Stomach (tissue), 4 donors: ENCODE measurements around the gene RAC3.

Experiments
- CTCF ChIP-seq, 7 experiments: fragments of 450-650 bp in 4 of 7; fragments of 200-600 bp in 3 of 7; sonication (generic) in 3 of 7; IDR thresholded peaks; one replicate each; pipeline ENCODE4 v1.5.1; 2016 to 2019; ENCODE audit warnings: antibody characterized with exemption in 7 of 7, control low read depth in 2 of 7, mild to moderate bottlenecking in 1 of 7
- POLR2A ChIP-seq, 4 donors: fragments of 450-650 bp; IDR thresholded peaks; one replicate each; pipeline ENCODE4 v1.6.1; 2016; ENCODE audit warnings: antibody characterized with exemption in 4 of 4, control low read depth in 2 of 4, mild to moderate bottlenecking in 1 of 4, moderate library complexity in 1 of 4
- POLR2AphosphoS5 ChIP-seq, 3 donors: sonication (generic); formaldehyde crosslinking; IDR thresholded peaks; one replicate each; pipeline ENCODE4 v1.6.1; 2016; ENCODE audit warnings: antibody characterized with exemption in 3 of 3

GRCh38 chr17:81991684-81992305 lies 39.7 kb upstream of the RAC3 start:
- peak in 1 of 7 experiments; percentile 25 for TF ChIP-seq CTCF (IDR thresholded peaks at IDR 0.05)
- TF ChIP-seq POLR2A (IDR thresholded peaks at IDR 0.05), result no peak
- peak; percentile 4 to 78 (median 72) for TF ChIP-seq POLR2AphosphoS5 (IDR thresholded peaks at IDR 0.05)
